Suprapubic skin (tissue), 4 donors: ENCODE data around the gene NMS.

Source experiments
- EP300 ChIP-seq: sonication (generic); formaldehyde crosslinking; IDR thresholded peaks from one replicate; pipeline ENCODE4 v1.6.1; 2017; ENCODE audit warnings: antibody characterized with exemption
- POLR2A ChIP-seq, 2 donors: fragments of 450-650 bp; IDR thresholded peaks; one replicate each; pipeline ENCODE4 v1.6.1; 2017; ENCODE audit warnings: antibody characterized with exemption in 2 of 2, mild to moderate bottlenecking in 2 of 2, moderate library complexity in 2 of 2
- POLR2AphosphoS5 ChIP-seq, 3 donors: sonication (generic); formaldehyde crosslinking; IDR thresholded peaks; one replicate each; pipeline ENCODE4 v1.6.1; 2017; ENCODE audit warnings: antibody characterized with exemption in 3 of 3
- TF ChIP-seq, protein P1 (sequence below), 2 donors: fragments of 200-600 bp in 1 of 2; fragments of 450-650 bp in 1 of 2; sonication (generic) in 1 of 2; IDR thresholded peaks; one replicate each; pipeline ENCODE4 v1.5.1; 2016 to 2019; ENCODE audit warnings: antibody characterized with exemption in 2 of 2, mild to moderate bottlenecking in 1 of 2, moderate library complexity in 1 of 2

- TF ChIP-seq, protein P1, sequence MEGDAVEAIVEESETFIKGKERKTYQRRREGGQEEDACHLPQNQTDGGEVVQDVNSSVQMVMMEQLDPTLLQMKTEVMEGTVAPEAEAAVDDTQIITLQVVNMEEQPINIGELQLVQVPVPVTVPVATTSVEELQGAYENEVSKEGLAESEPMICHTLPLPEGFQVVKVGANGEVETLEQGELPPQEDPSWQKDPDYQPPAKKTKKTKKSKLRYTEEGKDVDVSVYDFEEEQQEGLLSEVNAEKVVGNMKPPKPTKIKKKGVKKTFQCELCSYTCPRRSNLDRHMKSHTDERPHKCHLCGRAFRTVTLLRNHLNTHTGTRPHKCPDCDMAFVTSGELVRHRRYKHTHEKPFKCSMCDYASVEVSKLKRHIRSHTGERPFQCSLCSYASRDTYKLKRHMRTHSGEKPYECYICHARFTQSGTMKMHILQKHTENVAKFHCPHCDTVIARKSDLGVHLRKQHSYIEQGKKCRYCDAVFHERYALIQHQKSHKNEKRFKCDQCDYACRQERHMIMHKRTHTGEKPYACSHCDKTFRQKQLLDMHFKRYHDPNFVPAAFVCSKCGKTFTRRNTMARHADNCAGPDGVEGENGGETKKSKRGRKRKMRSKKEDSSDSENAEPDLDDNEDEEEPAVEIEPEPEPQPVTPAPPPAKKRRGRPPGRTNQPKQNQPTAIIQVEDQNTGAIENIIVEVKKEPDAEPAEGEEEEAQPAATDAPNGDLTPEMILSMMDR (IDR thresholded peaks at IDR 0.05): no peak
- TF ChIP-seq POLR2AphosphoS5 (IDR thresholded peaks at IDR 0.05): no peak
- no peak for TF ChIP-seq POLR2A (IDR thresholded peaks at IDR 0.05)
- TF ChIP-seq EP300: no peak
These were observed 43.4 kb downstream of the NMS start for GRCh38 chr2:100513650-100514049.
